Keratinocyte (primary cell): Measurements from ENCODE around the gene MRPL38. TPM values are rescaled to one million over a fixed set of nuclear protein-coding genes. Genes with fewer than 3 reads are reported as not detected.

Experiments used
- DNase-seq: peaks from one replicate; pipeline ENCODE4 v3.0.0-alpha.2; 2011; ENCODE audit warnings: low read depth, missing footprints, low spot score
- FAIRE-seq: peaks from 2 replicates; lab custom pipeline; 2011; peaks lifted over from hg19 to GRCh38; lab: Jason Lieb, UNC
- H2AFZ ChIP-seq: 2 replicates; pipeline ENCODE4 v1.6.0; 2012; ENCODE audit warnings: low read length, control low read depth, inconsistent platforms; ENCODE audit not compliant: control insufficient read depth
- H3K27ac ChIP-seq: 2 replicates; pipeline ENCODE4 v1.5.1; 2011; ENCODE audit warnings: low read length; ENCODE audit not compliant: control insufficient read depth, insufficient read depth
- H3K27me3 ChIP-seq: 3 replicates; pipeline ENCODE4 v1.6.0; 2011; ENCODE audit warnings: low read length; ENCODE audit not compliant: control insufficient read depth, insufficient read depth; ENCODE audit errors: extremely low read depth
- H3K36me3 ChIP-seq, 2 experiments: 2 replicates in 1 of 2; 3 replicates in 1 of 2; pipeline ENCODE4 v1.5.1; 2011; ENCODE audit warnings: low read length in 2 of 2, mild to moderate bottlenecking in 1 of 2; ENCODE audit not compliant: control insufficient read depth in 2 of 2, insufficient read depth in 2 of 2; ENCODE audit errors: extremely low read depth in 1 of 2
- H3K4me1 ChIP-seq: 3 replicates; pipeline ENCODE4 v1.5.1; 2011; ENCODE audit warnings: low read length; ENCODE audit not compliant: control insufficient read depth, insufficient read depth; ENCODE audit errors: extremely low read depth
- H3K4me2 ChIP-seq: 3 replicates; pipeline ENCODE4 v1.6.0; 2011; ENCODE audit warnings: low read depth, low read length; ENCODE audit not compliant: control insufficient read depth, insufficient read depth; ENCODE audit errors: extremely low read depth
- H3K4me3 ChIP-seq, 3 experiments: fragments of 200-600 bp in 1 of 3; sonication (generic) in 1 of 3; 2 replicates in 2 of 3; 3 replicates in 1 of 3; pipeline ENCODE4 v1.5.1; 2011 to 2016; ENCODE audit warnings: low read length in 3 of 3, mild to moderate bottlenecking in 3 of 3, control low read depth in 2 of 3, inconsistent platforms in 1 of 3, low read depth in 1 of 3, mixed read lengths in 1 of 3, mixed run types in 1 of 3, moderate library complexity in 1 of 3; ENCODE audit not compliant: control insufficient read depth in 2 of 3, insufficient read depth in 2 of 3; ENCODE audit errors: extremely low read depth in 1 of 3
- H3K79me2 ChIP-seq: 2 replicates; pipeline ENCODE4 v1.6.0; 2012; ENCODE audit warnings: low read length; ENCODE audit not compliant: control insufficient read depth, insufficient read depth
- H3K9ac ChIP-seq: 3 replicates; pipeline ENCODE4 v1.6.0; 2011; ENCODE audit warnings: low read length; ENCODE audit not compliant: control insufficient read depth, insufficient read depth; ENCODE audit errors: extremely low read depth
- H3K9me1 ChIP-seq: 3 replicates; pipeline ENCODE4 v1.6.0; 2011; ENCODE audit warnings: low read length; ENCODE audit not compliant: control insufficient read depth, insufficient read depth; ENCODE audit errors: extremely low read depth
- H3K9me3 ChIP-seq: 2 replicates; pipeline ENCODE4 v1.5.1; 2012; ENCODE audit warnings: low read depth, low read length; ENCODE audit not compliant: control insufficient read depth
- H4K20me1 ChIP-seq: 3 replicates; pipeline ENCODE4 v1.6.0; 2011; ENCODE audit warnings: low read length; ENCODE audit not compliant: control insufficient read depth, insufficient read depth; ENCODE audit errors: extremely low read depth
- CTCF ChIP-seq, 3 experiments: IDR thresholded peaks in 1 of 3; conservative IDR thresholded peaks in 1 of 3; optimal IDR thresholded peaks in 1 of 3; 2 replicates in 2 of 3; 3 replicates in 1 of 3; pipeline versions ENCODE3 to v1.5.1; 2011; ENCODE audit warnings: low read length in 3 of 3, mild to moderate bottlenecking in 3 of 3, moderate library complexity in 2 of 3, control low read depth in 1 of 3, inconsistent platforms in 1 of 3; ENCODE audit not compliant: insufficient read depth in 2 of 3; ENCODE audit errors: extremely low read depth in 1 of 3
- EZH2 ChIP-seq: IDR thresholded peaks from one replicate; pipeline ENCODE4 v1.6.1; 2012; ENCODE audit warnings: inconsistent platforms, mild to moderate bottlenecking, low read length, moderate library complexity
- dilution Hi-C: fragments of 300-500 bp; cut with MboI; formaldehyde crosslinking; loops from one replicate; pipeline ENCODE4 v1.7.0; 2020; ENCODE audit warnings: low sequenced_read_pairs; ENCODE audit not compliant: extremely low pct_ligation_motif_present
- polyA plus RNA-seq, 5 experiments: library from polyadenylated mRNA; depleted of rRNA in 3 of 5; stranded (reverse) in 3 of 5; stranded (forward) in 1 of 5; unstranded in 1 of 5; fragments of >200 nt; gene quantifications; 1 replicate in 1 of 5; 2 replicates in 3 of 5; 3 replicates in 1 of 5; pipeline versions ENCODE4 v1.2.1 to v1.2.3, GENCODE V29; 2011 to 2012; ENCODE audit warnings: missing spikeins in 2 of 5, low read depth in 1 of 5, low replicate concordance in 1 of 5

MRPL38 gene
- polyA plus RNA-seq, 1 donor (not counting 4 experiments of a cell fraction or from before 2014, with no cell fraction given), result 25.2 TPM

- FAIRE-seq (no peak), DNase-seq (no peak)
- dilution Hi-C loops, result no loop called here
- H3K36me3 ChIP-seq, result peaks cover 23 to 25% of the 10 kb centered on the region in 2 experiments
- H3K9me1 ChIP-seq, result no peaks in the 10 kb centered on the region
- peak overlapping the region; percentile 52 to 73 (median 60) for H3K4me3 ChIP-seq
- peak overlapping the region; percentile 83 for H3K9ac ChIP-seq
- peaks cover 9% of the 10 kb centered on the region for H3K4me1 ChIP-seq
- H3K4me2 ChIP-seq, result peak overlapping the region; percentile 83
- TF ChIP-seq EZH2 (no peak), CTCF (optimal IDR thresholded peaks at IDR 0.05 in 1 of 3, IDR thresholded peaks at IDR 0.05 in 1 of 3, conservative IDR thresholded peaks at IDR 0.05 in 1 of 3; ENCODE audit: extremely low read depth in 1 of 3, insufficient read depth in 2 of 3, low read length in 3 of 3) (peak in 2 of 3 experiments; percentile 20 to 44)
- peak overlapping the region; percentile 58 for H3K27ac ChIP-seq
- H3K9me3 ChIP-seq, result no peaks in the 10 kb centered on the region
- no peaks in the 10 kb centered on the region for H3K27me3 ChIP-seq
- peaks cover 4% of the 10 kb centered on the region for H3K79me2 ChIP-seq
- peak overlapping the region; percentile 60 for H2AFZ ChIP-seq
- H4K20me1 ChIP-seq, result no peaks in the 10 kb centered on the region
These were observed 9.1 kb downstream of the MRPL38 start for GRCh38 chr17:75895370-75896155.

GRCh38 chr17:75894049-75894733, 10.5 kb downstream of the MRPL38 start:
- no peaks in the 10 kb centered on the region for H3K9me1 ChIP-seq
- H3K27ac ChIP-seq, result no peak overlapping the region
- TF ChIP-seq CTCF (optimal IDR thresholded peaks at IDR 0.05 in 1 of 3, IDR thresholded peaks at IDR 0.05 in 1 of 3, conservative IDR thresholded peaks at IDR 0.05 in 1 of 3; ENCODE audit: extremely low read depth in 1 of 3, insufficient read depth in 2 of 3, low read length in 3 of 3), result no peak
- no peak for TF ChIP-seq EZH2
- no peak overlapping the region for H3K9ac ChIP-seq
- H3K4me2 ChIP-seq, result no peak overlapping the region
- H3K4me1 ChIP-seq, result peaks cover 9% of the 10 kb centered on the region
- no peaks in the 10 kb centered on the region for H3K9me3 ChIP-seq
- H3K27me3 ChIP-seq, result no peaks in the 10 kb centered on the region
- dilution Hi-C loops, result no loop called here
- FAIRE-seq, result no peak
- no peak overlapping the region for H2AFZ ChIP-seq
- no peaks in the 10 kb centered on the region for H4K20me1 ChIP-seq
- H3K79me2 ChIP-seq, result peaks cover 4% of the 10 kb centered on the region
- DNase-seq, result no peak
- H3K4me3 ChIP-seq, result no peak overlapping the region
- peaks cover 11 to 17% of the 10 kb centered on the region in 2 experiments for H3K36me3 ChIP-seq
